Osteoblast (primary cell): ENCODE results near the gene ABCC4. TPM values are rescaled to one million over a fixed set of nuclear protein-coding genes. Genes with fewer than 3 reads are reported as not detected.

Source experiments
- DNase-seq: peaks from one replicate; pipeline ENCODE4 v3.0.0; 2011; ENCODE audit warnings: low spot score, mixed read lengths; ENCODE audit not compliant: insufficient read length; ENCODE audit errors: missing footprints
- H2AFZ ChIP-seq: 2 replicates; pipeline ENCODE4 v1.6.0; 2011; ENCODE audit warnings: mild to moderate bottlenecking, low read length
- H3K27ac ChIP-seq: 2 replicates; pipeline ENCODE4 v1.5.1; 2011; ENCODE audit warnings: mild to moderate bottlenecking, low read depth, low read length, moderate library complexity
- H3K27me3 ChIP-seq: 2 replicates; pipeline ENCODE4 v1.6.0; 2012; ENCODE audit warnings: mild to moderate bottlenecking, control low read depth, inconsistent platforms, low read length, moderate library complexity; ENCODE audit not compliant: insufficient read depth
- H3K36me3 ChIP-seq: 2 replicates; pipeline ENCODE4 v1.5.1; 2011; ENCODE audit warnings: mild to moderate bottlenecking, low read length, control low read depth, moderate library complexity; ENCODE audit not compliant: insufficient read depth
- H3K4me1 ChIP-seq: 2 replicates; pipeline ENCODE4 v1.5.1; 2011; ENCODE audit warnings: mild to moderate bottlenecking, low read length, control low read depth, moderate library complexity; ENCODE audit not compliant: insufficient read depth
- H3K4me2 ChIP-seq: 2 replicates; pipeline ENCODE4 v1.6.0; 2011; ENCODE audit warnings: mild to moderate bottlenecking, low read length; ENCODE audit not compliant: insufficient read depth
- H3K4me3 ChIP-seq: fragments of 200-600 bp; sonication (generic); 3 replicates; pipeline ENCODE4 v1.5.1; 2012; ENCODE audit warnings: mild to moderate bottlenecking, low read length, inconsistent platforms; ENCODE audit not compliant: insufficient read depth
- H3K79me2 ChIP-seq: 2 replicates; pipeline ENCODE4 v1.6.0; 2012; ENCODE audit warnings: mild to moderate bottlenecking, low read length, control low read depth, inconsistent platforms; ENCODE audit not compliant: insufficient read depth
- H3K9me3 ChIP-seq: 2 replicates; pipeline ENCODE4 v1.5.1; 2011; ENCODE audit warnings: low read depth, low read length, control low read depth
- H4K20me1 ChIP-seq: 2 replicates; pipeline ENCODE4 v1.6.0; 2012; ENCODE audit warnings: mild to moderate bottlenecking, low read length, control low read depth; ENCODE audit not compliant: insufficient read depth
- CTCF ChIP-seq: IDR thresholded peaks from 2 replicates; pipeline ENCODE4 v1.5.1; 2011; ENCODE audit warnings: mild to moderate bottlenecking, low read depth, low read length, moderate library complexity; ENCODE audit errors: extremely low read depth
- total RNA-seq: library from RNA; depleted of rRNA; stranded (reverse); fragments of >200 nt; gene quantifications from 2 replicates; pipeline ENCODE4 v1.2.3, GENCODE V29; 2012

ABCC4 gene
- total RNA-seq, 1 donor = 27.5 TPM

- TF ChIP-seq CTCF = no peak
- no peaks in the 10 kb centered on the region for H3K9me3 ChIP-seq
- no peaks in the 10 kb centered on the region for H3K79me2 ChIP-seq
- no peaks in the 10 kb centered on the region for H4K20me1 ChIP-seq
- H3K27ac ChIP-seq = no peak overlapping the region
- H3K27me3 ChIP-seq = no peaks in the 10 kb centered on the region
- H3K4me3 ChIP-seq = no peak overlapping the region
- no peak for DNase-seq
- no peaks in the 10 kb centered on the region for H3K4me1 ChIP-seq
- no peak overlapping the region for H3K4me2 ChIP-seq
- H3K36me3 ChIP-seq = peaks cover 4% of the 10 kb centered on the region
- no peak overlapping the region for H2AFZ ChIP-seq
These were observed 92.1 kb downstream of the ABCC4 start for GRCh38 chr13:95209109-95209508.

GRCh38 chr13:95207769-95208366 lies 93.4 kb downstream of the ABCC4 start:
- no peaks in the 10 kb centered on the region for H3K79me2 ChIP-seq
- no peak overlapping the region for H3K4me2 ChIP-seq
- H3K36me3 ChIP-seq = peaks cover 4% of the 10 kb centered on the region
- no peaks in the 10 kb centered on the region for H3K4me1 ChIP-seq
- H3K4me3 ChIP-seq = no peak overlapping the region
- TF ChIP-seq CTCF = no peak
- no peaks in the 10 kb centered on the region for H4K20me1 ChIP-seq
- H3K27me3 ChIP-seq = no peaks in the 10 kb centered on the region
- no peaks in the 10 kb centered on the region for H3K9me3 ChIP-seq
- no peak overlapping the region for H3K27ac ChIP-seq
- H2AFZ ChIP-seq = no peak overlapping the region
- DNase-seq = no peak

- H3K4me1 ChIP-seq = no peaks in the 10 kb centered on the region
- H4K20me1 ChIP-seq = no peaks in the 10 kb centered on the region
- DNase-seq = no peak
- H3K4me3 ChIP-seq = no peak overlapping the region
- H2AFZ ChIP-seq = no peak overlapping the region
- H3K79me2 ChIP-seq = no peaks in the 10 kb centered on the region
- TF ChIP-seq CTCF = no peak
- H3K27me3 ChIP-seq = no peaks in the 10 kb centered on the region
- H3K4me2 ChIP-seq = no peak overlapping the region
- peaks cover 4% of the 10 kb centered on the region for H3K36me3 ChIP-seq
- no peaks in the 10 kb centered on the region for H3K9me3 ChIP-seq
- H3K27ac ChIP-seq = no peak overlapping the region
These were observed 95.1 kb downstream of the ABCC4 start for GRCh38 chr13:95206116-95206515.

- Histone ChIP-seq H3K27ac (no peak overlapping the region), H3K79me2 (no peaks in the 10 kb centered on the region), H3K4me3 (no peak overlapping the region), H3K9me3 (no peaks in the 10 kb centered on the region), H3K4me1 (no peaks in the 10 kb centered on the region), H3K36me3 (peaks cover 4% of the 10 kb centered on the region), H3K4me2 (no peak overlapping the region), H3K27me3 (no peaks in the 10 kb centered on the region), H4K20me1 (no peaks in the 10 kb centered on the region), H2AFZ (no peak overlapping the region)
- no peak for TF ChIP-seq CTCF
- no peak for DNase-seq
These were observed 97.0 kb downstream of the ABCC4 start for GRCh38 chr13:95204231-95204765.
